ENCODE results near the gene CCDC142. TPM values are rescaled to one million over a fixed set of nuclear protein-coding genes. Genes with fewer than 3 reads are reported as not detected.

Gene CCDC142
- total and polyA plus RNA-seq, 9 of the 15 experiments (the other 6 are each of a cell fraction or from before 2014, with no cell fraction given), result 0.55 to 11.7 (median 7.2) TPM

DNA sequence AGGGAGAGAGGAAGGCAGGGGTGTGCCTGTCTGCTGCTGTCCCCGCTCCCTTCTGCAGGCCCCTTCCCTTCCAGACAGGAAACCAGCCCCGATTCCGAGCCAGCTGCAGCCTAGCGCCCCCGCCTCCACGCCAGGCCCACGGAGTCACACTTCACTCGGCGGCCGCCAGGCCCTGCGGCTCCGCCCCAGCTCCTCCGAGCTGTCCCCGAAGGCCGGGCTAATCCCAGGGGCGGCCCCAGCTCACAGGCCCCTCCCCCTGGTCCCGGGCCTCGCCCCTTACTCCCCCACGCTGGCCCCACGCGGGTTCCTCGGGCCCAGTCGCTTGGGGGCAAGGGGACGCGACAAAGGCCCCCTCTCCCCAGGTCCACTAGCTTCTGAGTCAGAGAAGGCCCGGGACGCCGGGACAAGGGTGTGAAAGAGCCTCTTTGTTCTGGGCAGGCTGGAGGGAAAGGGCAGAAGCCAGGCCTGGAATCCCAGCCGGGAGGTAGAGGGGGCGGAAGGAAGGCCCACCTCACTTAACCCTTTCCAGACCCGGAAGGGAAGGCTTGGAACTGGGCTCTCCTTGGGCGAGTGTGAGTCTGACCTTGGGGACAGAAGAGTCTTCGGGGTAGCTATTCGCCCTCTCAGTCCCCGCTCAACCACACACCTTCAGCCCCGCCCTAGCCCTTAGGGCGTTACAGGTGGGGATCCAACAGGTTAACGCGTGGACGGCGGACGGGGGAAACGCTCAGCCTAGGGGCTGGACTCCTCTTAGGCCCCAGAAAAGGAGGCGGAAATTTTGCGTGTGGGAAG, 42.2 kb downstream of the CCDC142 start (continued):
- TF ChIP-seq, protein P1, sequence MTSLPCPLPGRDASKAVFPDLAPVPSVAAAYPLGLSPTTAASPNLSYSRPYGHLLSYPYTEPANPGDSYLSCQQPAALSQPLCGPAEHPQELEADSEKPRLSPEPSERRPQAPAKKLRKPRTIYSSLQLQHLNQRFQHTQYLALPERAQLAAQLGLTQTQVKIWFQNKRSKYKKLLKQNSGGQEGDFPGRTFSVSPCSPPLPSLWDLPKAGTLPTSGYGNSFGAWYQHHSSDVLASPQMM (CRISPR knock-in tag; IDR thresholded peaks at IDR 0.05), result no peak
- no peak for TF ChIP-seq CBX3 (IDR thresholded peaks at IDR 0.05; ENCODE audit: borderline replicate concordance in 1 of 2, low read length in 2 of 2)
- no peak for TF ChIP-seq CBX5 (IDR thresholded peaks at IDR 0.05; ENCODE audit: borderline replicate concordance, low read depth)
- no peak for TF ChIP-seq HOXB6 (CRISPR knock-in tag; IDR thresholded peaks at IDR 0.05; ENCODE audit: borderline replicate concordance)
- no peak for TF ChIP-seq TSC22D4 (tag; IDR thresholded peaks at IDR 0.05)
- TF ChIP-seq RB1 (IDR thresholded peaks at IDR 0.05; ENCODE audit: low read depth), result 0 out of 2 replicates have a peak, but pooled peaks have one; percentile 25
- TF ChIP-seq HDAC6 (IDR thresholded peaks at IDR 0.05; ENCODE audit: low read depth, low read length), result no peak
- no peak for TF ChIP-seq SP2 (IDR thresholded peaks at IDR 0.05; ENCODE audit: extremely low read depth, low read depth, low read length, poor library complexity, severe bottlenecking)
- no peak for TF ChIP-seq FOXK2 (conservative IDR thresholded peaks at IDR 0.05 in 1 of 2, IDR thresholded peaks at IDR 0.05 in 1 of 2; ENCODE audit: low read depth in 2 of 2)
- no peak; the same call in 1 of the 2 replicates for TF ChIP-seq HDAC8 (tag; IDR thresholded peaks at IDR 0.05)
- TF ChIP-seq, protein P2, sequence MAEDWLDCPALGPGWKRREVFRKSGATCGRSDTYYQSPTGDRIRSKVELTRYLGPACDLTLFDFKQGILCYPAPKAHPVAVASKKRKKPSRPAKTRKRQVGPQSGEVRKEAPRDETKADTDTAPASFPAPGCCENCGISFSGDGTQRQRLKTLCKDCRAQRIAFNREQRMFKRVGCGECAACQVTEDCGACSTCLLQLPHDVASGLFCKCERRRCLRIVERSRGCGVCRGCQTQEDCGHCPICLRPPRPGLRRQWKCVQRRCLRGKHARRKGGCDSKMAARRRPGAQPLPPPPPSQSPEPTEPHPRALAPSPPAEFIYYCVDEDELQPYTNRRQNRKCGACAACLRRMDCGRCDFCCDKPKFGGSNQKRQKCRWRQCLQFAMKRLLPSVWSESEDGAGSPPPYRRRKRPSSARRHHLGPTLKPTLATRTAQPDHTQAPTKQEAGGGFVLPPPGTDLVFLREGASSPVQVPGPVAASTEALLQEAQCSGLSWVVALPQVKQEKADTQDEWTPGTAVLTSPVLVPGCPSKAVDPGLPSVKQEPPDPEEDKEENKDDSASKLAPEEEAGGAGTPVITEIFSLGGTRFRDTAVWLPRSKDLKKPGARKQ (CRISPR knock-in tag; IDR thresholded peaks at IDR 0.05), result no peak
- no peak for TF ChIP-seq MAFG (tag; conservative IDR thresholded peaks at IDR 0.05)
- TF ChIP-seq, protein P3, sequence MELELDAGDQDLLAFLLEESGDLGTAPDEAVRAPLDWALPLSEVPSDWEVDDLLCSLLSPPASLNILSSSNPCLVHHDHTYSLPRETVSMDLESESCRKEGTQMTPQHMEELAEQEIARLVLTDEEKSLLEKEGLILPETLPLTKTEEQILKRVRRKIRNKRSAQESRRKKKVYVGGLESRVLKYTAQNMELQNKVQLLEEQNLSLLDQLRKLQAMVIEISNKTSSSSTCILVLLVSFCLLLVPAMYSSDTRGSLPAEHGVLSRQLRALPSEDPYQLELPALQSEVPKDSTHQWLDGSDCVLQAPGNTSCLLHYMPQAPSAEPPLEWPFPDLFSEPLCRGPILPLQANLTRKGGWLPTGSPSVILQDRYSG (tag; conservative IDR thresholded peaks at IDR 0.05; ENCODE audit: low read depth), result no peak
- TF ChIP-seq ILF3 (IDR thresholded peaks at IDR 0.05; ENCODE audit: borderline replicate concordance), result no peak
- no peak; the same call in 1 of the 2 replicates for TF ChIP-seq CBFA2T2 (conservative IDR thresholded peaks at IDR 0.05)
- no peak for TF ChIP-seq SMAD2 (IDR thresholded peaks at IDR 0.05; ENCODE audit: low read depth, low read length)
- no peak for TF ChIP-seq TAF15 (IDR thresholded peaks at IDR 0.05; ENCODE audit: low read depth, low read length)
- TF ChIP-seq ZBTB1 (CRISPR knock-in tag; IDR thresholded peaks at IDR 0.05; ENCODE audit: borderline replicate concordance, low read depth), result no peak
- peak; percentile 58 for TF ChIP-seq PCBP1 (IDR thresholded peaks at IDR 0.05; ENCODE audit: low read depth, low read length, poor library complexity, severe bottlenecking)
- TF ChIP-seq, protein P4, sequence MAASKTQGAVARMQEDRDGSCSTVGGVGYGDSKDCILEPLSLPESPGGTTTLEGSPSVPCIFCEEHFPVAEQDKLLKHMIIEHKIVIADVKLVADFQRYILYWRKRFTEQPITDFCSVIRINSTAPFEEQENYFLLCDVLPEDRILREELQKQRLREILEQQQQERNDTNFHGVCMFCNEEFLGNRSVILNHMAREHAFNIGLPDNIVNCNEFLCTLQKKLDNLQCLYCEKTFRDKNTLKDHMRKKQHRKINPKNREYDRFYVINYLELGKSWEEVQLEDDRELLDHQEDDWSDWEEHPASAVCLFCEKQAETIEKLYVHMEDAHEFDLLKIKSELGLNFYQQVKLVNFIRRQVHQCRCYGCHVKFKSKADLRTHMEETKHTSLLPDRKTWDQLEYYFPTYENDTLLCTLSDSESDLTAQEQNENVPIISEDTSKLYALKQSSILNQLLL (CRISPR knock-in tag; IDR thresholded peaks at IDR 0.05; ENCODE audit: borderline replicate concordance), result no peak
- no peak for TF ChIP-seq ELF2 (CRISPR knock-in tag; IDR thresholded peaks at IDR 0.05)

Data from K562 (cell line).